K562 (cell line): ENCODE measurements around the gene FCHSD1. TPM values are rescaled to one million over a fixed set of nuclear protein-coding genes. Genes with fewer than 3 reads are reported as not detected.

Experiments
- ARNT ChIP-seq, 2 experiments: fragments of 450-650 bp; IDR thresholded peaks; 2 replicates each; pipeline ENCODE4 v1.6.1; 2016; ENCODE audit warnings: mild to moderate bottlenecking in 1 of 2
- C11orf30 ChIP-seq: fragments of 450-650 bp; IDR thresholded peaks from 2 replicates; pipeline ENCODE4 v1.6.1; 2016; ENCODE audit warnings: low read depth, mild to moderate bottlenecking
- GTF2B ChIP-seq: IDR thresholded peaks from 2 replicates; pipeline ENCODE4 v1.6.1; 2011; ENCODE audit not compliant: insufficient read length; ENCODE audit errors: extremely low read depth
- MAX ChIP-seq: sonication (generic); formaldehyde crosslinking; IDR thresholded peaks from 2 replicates; pipeline ENCODE4 v1.9.0; 2022; ENCODE audit warnings: mild to moderate bottlenecking, missing genetic modification reagents
- MGA ChIP-seq: fragments of 450-650 bp; IDR thresholded peaks from 2 replicates; pipeline ENCODE4 v1.6.1; 2016; ENCODE audit warnings: mild to moderate bottlenecking, moderate library complexity
- NFIC ChIP-seq: fragments of 450-650 bp; IDR thresholded peaks from 2 replicates; pipeline ENCODE4 v1.6.1; 2017; ENCODE audit warnings: mild to moderate bottlenecking, inconsistent platforms
- PCBP2 ChIP-seq: fragments of 200-400 bp; formaldehyde crosslinking; IDR thresholded peaks from 2 replicates; pipeline ENCODE4 v1.6.1; 2018; ENCODE audit warnings: low read length, low read depth, mild to moderate bottlenecking, moderate library complexity; ENCODE audit not compliant: poor library complexity, severe bottlenecking
- RERE ChIP-seq: sonication (generic); formaldehyde crosslinking; IDR thresholded peaks from 2 replicates; pipeline ENCODE4 v1.8.0; 2023; ENCODE audit warnings: missing genetic modification reagents, mild to moderate bottlenecking, borderline replicate concordance
- TEAD4 ChIP-seq, 2 experiments: sonication (generic) in 1 of 2; formaldehyde crosslinking in 1 of 2; IDR thresholded peaks; 2 replicates each; pipeline versions ENCODE4 v1.6.1 to v1.8.0; 2012 to 2022; ENCODE audit warnings: borderline replicate concordance in 1 of 2, inconsistent platforms in 1 of 2, low read length in 1 of 2, mild to moderate bottlenecking in 1 of 2, missing genetic modification reagents in 1 of 2
- ZSCAN29 ChIP-seq: fragments of 450-650 bp; IDR thresholded peaks from 2 replicates; pipeline ENCODE4 v1.6.1; 2017
- polyA plus RNA-seq, 8 experiments: library from polyadenylated mRNA; depleted of rRNA in 4 of 8; stranded (reverse) in 5 of 8; unstranded in 3 of 8; fragments of >200 nt; fragmentation: Nextera tagmentation in 2 of 8; fragmentation: Illumina TruSeq in 1 of 8; extraction: Ambion mirVana in 2 of 8; extraction: Trizol in 1 of 8; gene quantifications; 2 replicates each; pipeline versions ENCODE4 v1.2.1 to v1.2.3, GENCODE V29; 2011 to 2014; ENCODE audit warnings: inconsistent platforms in 1 of 8, missing spikeins in 1 of 8
- total RNA-seq, 7 experiments: library from RNA; depleted of rRNA in 6 of 7; stranded (reverse); fragments of >200 nt in 6 of 7; fragmentation: Illumina TruSeq in 2 of 7; extraction: Trizol in 2 of 7; gene quantifications; 2 replicates each; pipeline versions ENCODE4 v1.2.1 to v1.2.3, GENCODE V29; 2011 to 2021; ENCODE audit warnings: low replicate concordance in 1 of 7

FCHSD1 gene
- total and polyA plus RNA-seq, 9 of the 15 experiments (the other 6 are each of a cell fraction or from before 2014, with no cell fraction given): 0.35 to 37.5 (median 13.6) TPM

GRCh38 chr5:141669520-141669919 is 18.3 kb upstream of the FCHSD1 start (continued):
- TF ChIP-seq C11orf30: no peak
- TF ChIP-seq PCBP2: no peak
- 0 out of 2 replicates have a peak, but pooled peaks have one; percentile 15 for TF ChIP-seq TEAD4 (IDR thresholded peaks at IDR 0.05; ENCODE audit: low read length)
- TF ChIP-seq TEAD4 (CRISPR knock-in tag; IDR thresholded peaks at IDR 0.05; ENCODE audit: borderline replicate concordance): no peak
- no peak for TF ChIP-seq RERE (CRISPR knock-in tag)
- TF ChIP-seq MGA: peak; percentile 77
- no peak for TF ChIP-seq ZSCAN29
- no peak for TF ChIP-seq GTF2B
- peak; percentile 85 for TF ChIP-seq MAX (CRISPR knock-in tag)
- TF ChIP-seq ARNT (IDR thresholded peaks at IDR 0.05): no peak
- TF ChIP-seq NFIC: no peak
